GM20000 (cell line): ENCODE measurements around the gene SF3A2.

Experiments used
- DNase-seq: peaks from one replicate; pipeline ENCODE4 v3.0.0; 2012; ENCODE audit warnings: low spot score
- CTCF ChIP-seq: IDR thresholded peaks from 2 replicates; pipeline ENCODE4 v1.5.1; 2012; ENCODE audit warnings: mild to moderate bottlenecking, control low read depth; ENCODE audit errors: extremely low read depth, missing control alignments

The SF3A2 gene

GRCh38 chr19:2261438-2262172 lies 25.0 kb downstream of the SF3A2 start:
- no peak for DNase-seq
- TF ChIP-seq CTCF = peak; percentile 46

- DNase-seq = peak; percentile 74
Measured at GRCh38 chr19:2266183-2266993, 29.8 kb downstream of the SF3A2 start.

GRCh38 chr19:2268480-2268830 lies 31.8 kb downstream of the SF3A2 start:
- TF ChIP-seq CTCF = no peak
- DNase-seq = no peak

More at GRCh38 chr19:2266183-2266993, 29.8 kb downstream of the SF3A2 start:
- TF ChIP-seq CTCF = no peak

GRCh38 chr19:2268861-2269243 lies 32.2 kb downstream of the SF3A2 start:
- DNase-seq = no peak
- no peak for TF ChIP-seq CTCF

- peak; percentile 100 for DNase-seq
- TF ChIP-seq CTCF = no peak
Measured at GRCh38 chr19:2269244-2270156, 32.9 kb downstream of the SF3A2 start.

GRCh38 chr19:2270157-2270422 lies 33.5 kb downstream of the SF3A2 start:
- no peak for TF ChIP-seq CTCF
- DNase-seq = no peak
